Activated T-cell treated with anti-CD3 and anti-CD28 coated beads, Interleukin-2, amount 50 U/mL, for 48 hours (primary cell): Measurements from ENCODE around the gene ANXA9.

Experiments used
- DNase-seq, 2 experiments: peaks; one replicate each; pipeline ENCODE4 v3.0.0-alpha.2; 2020

The ANXA9 gene, protein sequence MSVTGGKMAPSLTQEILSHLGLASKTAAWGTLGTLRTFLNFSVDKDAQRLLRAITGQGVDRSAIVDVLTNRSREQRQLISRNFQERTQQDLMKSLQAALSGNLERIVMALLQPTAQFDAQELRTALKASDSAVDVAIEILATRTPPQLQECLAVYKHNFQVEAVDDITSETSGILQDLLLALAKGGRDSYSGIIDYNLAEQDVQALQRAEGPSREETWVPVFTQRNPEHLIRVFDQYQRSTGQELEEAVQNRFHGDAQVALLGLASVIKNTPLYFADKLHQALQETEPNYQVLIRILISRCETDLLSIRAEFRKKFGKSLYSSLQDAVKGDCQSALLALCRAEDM

DNA sequence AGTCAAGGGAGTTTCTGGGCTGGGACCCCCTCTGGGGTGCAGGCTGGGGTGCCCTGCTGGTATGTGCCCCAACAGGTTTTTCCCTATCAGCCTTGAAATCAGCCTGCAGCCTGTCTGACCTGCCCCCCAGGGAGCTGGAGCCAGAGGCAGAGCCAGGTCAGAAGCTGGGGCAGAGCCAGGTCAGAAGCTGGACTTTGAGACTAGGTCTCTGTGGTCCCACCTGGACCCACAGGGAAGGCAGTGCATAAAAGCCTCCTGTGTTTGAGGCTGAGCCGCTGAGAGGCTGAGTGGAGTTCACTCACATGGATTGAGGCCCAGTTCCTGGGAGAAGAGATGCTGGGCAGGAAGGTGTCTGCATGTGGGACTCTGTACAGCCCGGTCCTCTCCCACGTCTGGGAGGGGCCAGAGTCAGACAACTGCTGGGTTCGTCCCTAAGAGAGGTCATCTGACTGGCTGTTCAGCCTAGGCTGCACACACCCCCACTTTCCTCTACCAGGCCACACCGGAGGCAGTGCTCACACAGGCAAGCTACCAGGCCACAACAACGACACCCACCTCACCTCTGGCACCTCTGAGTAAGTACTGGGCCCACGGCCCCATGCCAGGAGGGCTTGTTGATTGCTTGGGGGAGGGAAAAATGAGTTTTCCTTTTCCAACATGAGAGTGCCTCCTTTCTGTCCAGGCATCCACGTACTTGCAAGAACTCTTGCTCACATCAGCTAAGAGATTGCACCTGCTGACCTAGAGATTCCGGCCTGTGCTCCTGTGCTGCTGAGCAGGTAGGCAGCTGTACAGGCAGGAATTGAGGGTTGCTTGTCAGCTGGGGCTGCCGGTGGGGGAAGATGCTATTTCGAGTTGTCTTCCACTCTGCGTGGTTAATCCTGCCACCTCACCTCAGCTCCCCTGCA is at the start of gene ANXA9:
ANXA9 (plus strand) TSS at position 488 of the 908 bp plus-strand sequence. CDS start 814 bp downstream, outside the sequence.
- no peak for DNase-seq

GRCh38 chr1:150944856-150945255 is 37.2 kb upstream of the ANXA9 start:
- no peak for DNase-seq

DNA sequence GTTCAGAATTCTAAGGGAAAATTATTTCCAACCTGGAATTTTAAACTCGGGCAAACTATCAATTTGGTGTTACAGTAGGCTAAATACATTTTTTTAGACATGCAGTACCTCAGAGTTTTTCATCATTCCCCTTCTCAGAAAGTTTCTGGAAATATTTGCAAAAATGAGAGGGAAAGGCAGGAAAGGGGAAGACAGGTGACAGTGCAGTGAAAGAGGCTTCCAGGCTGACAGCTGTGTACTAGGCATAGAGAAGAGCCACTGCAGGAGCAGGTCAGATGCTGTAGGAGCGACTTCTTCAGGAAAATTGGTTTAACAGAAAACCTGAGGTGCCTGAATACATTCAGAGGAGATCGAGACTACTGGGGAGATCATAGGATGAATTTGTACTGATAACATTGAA is 27.4 kb upstream of the ANXA9 start:
- no peak for DNase-seq

- DNase-seq = no peak
Observed at GRCh38 chr1:150955280-150955679, 26.8 kb upstream of the ANXA9 start.

DNA sequence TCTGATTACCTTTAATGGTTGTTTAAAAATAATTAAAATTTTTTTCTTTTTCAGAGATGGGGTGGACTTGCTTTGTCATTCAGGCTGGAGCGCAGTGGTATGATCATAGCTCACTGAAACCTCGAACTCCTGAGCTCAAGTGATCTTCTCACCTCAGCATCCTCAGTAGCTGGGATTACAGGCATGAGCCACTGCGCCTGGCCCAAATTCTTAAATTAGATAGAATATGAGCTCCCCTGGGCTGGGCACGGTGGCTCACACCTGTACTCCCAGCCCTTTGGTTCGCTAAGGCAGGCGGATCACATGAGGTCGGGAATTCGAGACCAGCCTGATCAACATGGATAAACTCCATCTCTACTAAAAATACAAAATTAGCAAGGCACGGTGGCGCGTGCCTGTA is 24.4 kb upstream of the ANXA9 start:
- DNase-seq = no peak

- DNase-seq = no peak
Observed at GRCh38 chr1:150960646-150961045, 21.4 kb upstream of the ANXA9 start.

GRCh38 chr1:150961756-150962155 is 20.3 kb upstream of the ANXA9 start:
- no peak for DNase-seq

DNA sequence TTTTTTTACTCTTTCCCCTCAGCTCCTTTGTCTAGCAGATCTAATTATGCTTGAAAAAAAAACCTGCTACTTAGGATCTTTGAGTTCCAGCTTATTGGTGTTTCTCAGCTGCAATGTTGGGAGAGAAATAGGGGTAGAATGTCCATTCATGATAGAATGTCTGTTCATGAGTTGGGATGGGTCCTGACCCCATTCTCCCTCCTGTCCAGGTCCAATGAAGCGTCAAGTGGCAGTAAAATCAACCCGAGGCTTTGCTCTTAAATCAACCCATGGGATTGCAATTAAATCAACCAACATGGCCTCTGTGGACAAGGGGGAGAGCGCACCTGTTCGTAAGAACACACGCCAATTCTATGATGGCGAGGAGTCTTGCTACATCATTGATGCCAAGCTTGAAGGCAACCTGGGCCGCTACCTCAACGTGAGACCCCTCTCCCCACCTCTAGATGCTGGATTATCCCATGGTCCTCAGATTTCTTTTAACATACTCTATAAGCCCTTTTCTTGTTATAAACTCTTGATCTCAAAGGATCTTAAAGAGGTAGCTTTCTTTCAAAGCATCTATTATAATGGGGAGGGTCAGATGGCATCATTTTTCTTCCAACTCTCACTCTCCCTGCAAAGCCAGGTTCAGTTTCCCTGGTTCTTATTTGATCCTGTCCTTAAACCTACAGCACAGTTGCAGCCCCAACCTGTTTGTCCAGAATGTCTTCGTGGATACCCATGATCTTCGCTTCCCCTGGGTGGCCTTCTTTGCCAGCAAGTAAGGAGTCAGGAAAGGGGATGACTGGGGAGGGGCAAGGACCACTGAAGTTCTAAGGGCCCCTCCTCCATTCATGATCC is 18.6 kb upstream of the ANXA9 start:
- DNase-seq = no peak

DNA sequence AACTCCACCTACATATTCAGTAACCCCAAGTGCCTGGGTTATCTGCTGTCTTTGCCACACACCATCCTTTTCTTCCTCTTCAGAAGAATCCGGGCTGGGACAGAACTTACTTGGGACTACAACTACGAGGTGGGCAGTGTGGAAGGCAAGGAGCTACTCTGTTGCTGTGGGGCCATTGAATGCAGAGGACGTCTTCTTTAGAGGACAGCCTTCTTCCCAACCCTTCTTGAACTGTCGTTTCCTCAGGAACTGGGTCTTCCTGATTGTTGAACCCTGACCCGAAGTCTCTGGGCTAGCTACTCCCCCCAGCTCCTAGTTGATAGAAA is 18.0 kb upstream of the ANXA9 start:
- DNase-seq = no peak

DNA sequence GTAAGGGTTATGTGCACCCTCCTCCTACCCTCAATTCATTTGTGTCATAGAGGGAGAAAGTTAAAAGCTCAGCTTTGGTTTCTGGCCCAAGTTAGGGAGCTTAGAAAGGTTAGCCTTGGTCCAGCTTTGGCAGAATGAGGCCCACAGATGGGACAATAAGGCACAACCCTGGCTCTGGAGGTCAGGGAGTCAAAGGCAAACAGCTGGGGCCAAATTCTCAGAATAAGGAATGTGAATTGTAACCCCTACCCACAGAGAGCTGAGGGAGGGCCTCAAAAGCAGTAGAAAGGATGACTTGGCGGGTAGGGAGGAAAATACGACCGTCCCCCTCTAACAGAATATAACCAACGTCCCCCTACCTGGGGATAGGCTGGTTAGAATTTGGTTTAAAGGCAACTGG is 16.5 kb upstream of the ANXA9 start:
- DNase-seq = no peak

- no peak for DNase-seq
Observed at GRCh38 chr1:150966011-150966410, 16.1 kb upstream of the ANXA9 start.

GRCh38 chr1:150967936-150968335 is 14.2 kb upstream of the ANXA9 start:
- DNase-seq = no peak

DNA sequence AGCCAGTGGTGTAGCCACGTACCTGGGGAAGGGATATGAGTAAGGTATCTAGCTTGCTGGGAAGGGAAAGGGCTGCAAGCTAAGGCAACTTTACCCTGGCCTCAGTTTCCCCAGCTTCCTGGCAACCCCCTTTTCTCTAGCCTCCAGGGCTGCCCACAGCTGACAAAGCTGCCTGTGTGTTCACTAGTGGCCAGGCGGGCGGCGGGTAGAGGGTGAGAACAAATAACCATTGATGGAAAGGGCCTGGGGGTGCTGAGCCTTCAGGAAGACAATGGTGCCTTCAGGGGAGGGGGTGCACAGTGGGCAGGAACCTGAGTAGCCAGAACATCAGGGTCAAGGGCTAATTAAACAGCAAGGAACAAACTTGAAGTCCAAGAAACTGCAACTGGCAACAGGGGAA is 13.6 kb upstream of the ANXA9 start:
- DNase-seq = no peak

GRCh38 chr1:150969626-150970025 is 12.5 kb upstream of the ANXA9 start:
- DNase-seq = no peak

GRCh38 chr1:150970808-150971582 is 11.1 kb upstream of the ANXA9 start:
- DNase-seq = no peak

- no peak for DNase-seq
Observed at GRCh38 chr1:150971583-150972416, 10.3 kb upstream of the ANXA9 start.

GRCh38 chr1:150972417-150972940 is 9.6 kb upstream of the ANXA9 start:
- DNase-seq = no peak

GRCh38 chr1:150973258-150973835 is 8.7 kb upstream of the ANXA9 start:
- peak; percentile 40 for DNase-seq

- DNase-seq = peak; percentile 69 to 73
Observed at GRCh38 chr1:150973836-150974579, 8.1 kb upstream of the ANXA9 start.
